ENCODE data around the gene SRGAP1.

DNA sequence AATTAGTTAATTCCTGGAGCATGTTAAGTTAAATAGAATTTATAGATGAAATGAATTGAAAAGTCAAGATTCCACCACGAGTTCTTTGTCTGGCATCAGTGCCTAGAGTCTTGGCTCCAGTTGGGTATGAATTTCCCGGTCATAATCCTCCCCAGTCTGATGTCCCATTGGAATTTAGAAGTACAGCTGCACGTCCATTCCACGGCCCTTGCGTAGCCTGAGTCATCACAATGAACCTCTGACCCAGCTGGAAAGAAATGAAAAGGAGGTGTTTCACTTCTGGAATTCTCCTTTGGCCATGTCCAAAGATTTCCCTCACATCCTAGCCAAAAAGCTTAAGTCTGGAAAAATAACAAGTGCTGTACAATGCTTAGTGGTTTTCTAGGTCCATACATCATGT, 254.9 kb downstream of the SRGAP1 start:
- TF ChIP-seq CHD4 (IDR thresholded peaks at IDR 0.05; ENCODE audit: insufficient read depth, insufficient replicate concordance, low read depth, low read length, poor library complexity, severe bottlenecking) (no peak), CTCF (IDR thresholded peaks at IDR 0.05 in 2 of 3, conservative IDR thresholded peaks at IDR 0.05 in 1 of 3; ENCODE audit: insufficient read depth in 2 of 3, low read depth in 1 of 3, low read length in 3 of 3) (no peak), ZNF644 (tag; IDR thresholded peaks at IDR 0.05; ENCODE audit: low read depth) (no peak), FOXP1 (CRISPR knock-in tag; IDR thresholded peaks at IDR 0.05) (no peak), KAT7 (CRISPR knock-in tag; IDR thresholded peaks at IDR 0.05; ENCODE audit: borderline replicate concordance) (no peak), ZBTB7A (IDR thresholded peaks at IDR 0.05; ENCODE audit: borderline replicate concordance, control insufficient read depth, low read depth, low read length) (no peak)
- TF ChIP-seq, protein P1, sequence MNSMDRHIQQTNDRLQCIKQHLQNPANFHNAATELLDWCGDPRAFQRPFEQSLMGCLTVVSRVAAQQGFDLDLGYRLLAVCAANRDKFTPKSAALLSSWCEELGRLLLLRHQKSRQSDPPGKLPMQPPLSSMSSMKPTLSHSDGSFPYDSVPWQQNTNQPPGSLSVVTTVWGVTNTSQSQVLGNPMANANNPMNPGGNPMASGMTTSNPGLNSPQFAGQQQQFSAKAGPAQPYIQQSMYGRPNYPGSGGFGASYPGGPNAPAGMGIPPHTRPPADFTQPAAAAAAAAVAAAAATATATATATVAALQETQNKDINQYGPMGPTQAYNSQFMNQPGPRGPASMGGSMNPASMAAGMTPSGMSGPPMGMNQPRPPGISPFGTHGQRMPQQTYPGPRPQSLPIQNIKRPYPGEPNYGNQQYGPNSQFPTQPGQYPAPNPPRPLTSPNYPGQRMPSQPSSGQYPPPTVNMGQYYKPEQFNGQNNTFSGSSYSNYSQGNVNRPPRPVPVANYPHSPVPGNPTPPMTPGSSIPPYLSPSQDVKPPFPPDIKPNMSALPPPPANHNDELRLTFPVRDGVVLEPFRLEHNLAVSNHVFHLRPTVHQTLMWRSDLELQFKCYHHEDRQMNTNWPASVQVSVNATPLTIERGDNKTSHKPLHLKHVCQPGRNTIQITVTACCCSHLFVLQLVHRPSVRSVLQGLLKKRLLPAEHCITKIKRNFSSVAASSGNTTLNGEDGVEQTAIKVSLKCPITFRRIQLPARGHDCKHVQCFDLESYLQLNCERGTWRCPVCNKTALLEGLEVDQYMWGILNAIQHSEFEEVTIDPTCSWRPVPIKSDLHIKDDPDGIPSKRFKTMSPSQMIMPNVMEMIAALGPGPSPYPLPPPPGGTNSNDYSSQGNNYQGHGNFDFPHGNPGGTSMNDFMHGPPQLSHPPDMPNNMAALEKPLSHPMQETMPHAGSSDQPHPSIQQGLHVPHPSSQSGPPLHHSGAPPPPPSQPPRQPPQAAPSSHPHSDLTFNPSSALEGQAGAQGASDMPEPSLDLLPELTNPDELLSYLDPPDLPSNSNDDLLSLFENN (IDR thresholded peaks at IDR 0.05; ENCODE audit: low read depth in 2 of 2, low read length in 2 of 2): no peak

All from K562 (cell line).